WTC11 (cell line): ENCODE results near the gene METRNL.

Source experiments
- FOXJ3 ChIP-seq: sonication (generic); formaldehyde crosslinking; IDR thresholded peaks from 2 replicates; pipeline ENCODE4 v1.9.0; 2021; ENCODE audit warnings: missing genetic modification reagents, mild to moderate bottlenecking, borderline replicate concordance
- JAZF1 ChIP-seq: fragments of 250-450 bp; sonication (Bioruptor Pico); IDR thresholded peaks from 2 replicates; pipeline ENCODE4 v1.9.0; 2021; ENCODE audit warnings: moderate library complexity, mild to moderate bottlenecking, inconsistent platforms
- NR1H2 ChIP-seq: sonication (generic); formaldehyde crosslinking; IDR thresholded peaks from 2 replicates; pipeline ENCODE4 v1.9.0; 2021; ENCODE audit warnings: mild to moderate bottlenecking, moderate library complexity, missing genetic modification reagents
- PRDM15 ChIP-seq: sonication (generic); formaldehyde crosslinking; IDR thresholded peaks from 2 replicates; pipeline ENCODE4 v1.8.0; 2022; ENCODE audit warnings: missing genetic modification reagents
- SP1 ChIP-seq: sonication (generic); formaldehyde crosslinking; conservative IDR thresholded peaks from 2 replicates; pipeline ENCODE4 v1.8.1; 2022; ENCODE audit warnings: missing genetic modification reagents
- ZBTB43 ChIP-seq: sonication (generic); formaldehyde crosslinking; IDR thresholded peaks from 2 replicates; pipeline ENCODE4 v1.8.1; 2023; ENCODE audit warnings: mild to moderate bottlenecking, missing genetic modification reagents
- ZNF121 ChIP-seq: sonication (generic); formaldehyde crosslinking; IDR thresholded peaks from 2 replicates; pipeline ENCODE4 v1.8.0; 2023; ENCODE audit warnings: missing genetic modification reagents
- ZNF263 ChIP-seq: sonication (generic); formaldehyde crosslinking; IDR thresholded peaks from 2 replicates; pipeline ENCODE4 v1.8.1; 2022; ENCODE audit warnings: low read depth, mild to moderate bottlenecking, moderate library complexity, missing genetic modification reagents
- TF ChIP-seq, protein P1 (sequence below): fragments of 200-600 bp; IDR thresholded peaks from 2 replicates; pipeline ENCODE4 v1.8.0; 2022; ENCODE audit warnings: antibody characterized with exemption
- TF ChIP-seq, protein P2 (sequence below): sonication (generic); formaldehyde crosslinking; IDR thresholded peaks from 2 replicates; pipeline ENCODE4 v1.8.1; 2023; ENCODE audit warnings: mild to moderate bottlenecking, missing genetic modification reagents, moderate library complexity
- TF ChIP-seq, protein P3 (sequence below): sonication (generic); formaldehyde crosslinking; IDR thresholded peaks from 2 replicates; pipeline ENCODE4 v1.8.0; 2022; ENCODE audit warnings: mild to moderate bottlenecking, missing genetic modification reagents
- TF ChIP-seq, protein P4 (sequence below): sonication (generic); formaldehyde crosslinking; IDR thresholded peaks from 2 replicates; pipeline ENCODE4 v1.8.1; 2022; ENCODE audit warnings: mild to moderate bottlenecking, moderate library complexity, missing genetic modification reagents

DNA sequence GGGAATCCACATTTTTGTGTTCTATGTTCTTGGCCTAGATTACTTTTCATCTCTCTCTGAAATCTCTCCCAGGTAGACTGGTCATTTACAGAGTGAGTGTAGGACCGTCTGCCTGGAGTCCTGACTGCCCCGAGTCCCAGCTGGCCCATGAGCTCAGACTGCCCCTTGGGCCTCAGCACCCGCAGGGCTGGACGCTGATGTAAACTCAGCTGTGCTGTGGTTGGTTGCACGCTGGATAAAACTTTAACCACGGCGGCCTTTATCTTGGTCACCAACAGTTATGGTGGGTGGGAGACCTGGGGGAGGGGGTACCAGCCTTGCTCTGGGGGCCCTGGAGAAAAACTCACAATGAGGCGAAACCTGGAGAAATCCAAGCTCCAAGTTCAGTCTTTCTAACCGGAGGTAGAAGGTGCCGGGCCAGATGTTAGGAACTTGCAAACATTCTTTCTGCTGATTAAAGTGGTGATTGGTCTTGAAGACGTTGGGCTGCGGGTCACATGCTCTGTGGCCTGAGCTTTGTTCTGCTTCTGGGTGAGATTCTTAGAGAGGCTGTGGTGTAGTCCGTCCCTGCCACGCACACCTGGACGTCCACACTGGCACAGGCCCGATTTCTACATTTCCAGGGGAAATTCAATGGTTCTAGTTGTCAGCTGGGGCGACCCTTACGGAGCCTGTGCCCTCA, 6.9 kb downstream of the METRNL start:
- TF ChIP-seq, protein P1, sequence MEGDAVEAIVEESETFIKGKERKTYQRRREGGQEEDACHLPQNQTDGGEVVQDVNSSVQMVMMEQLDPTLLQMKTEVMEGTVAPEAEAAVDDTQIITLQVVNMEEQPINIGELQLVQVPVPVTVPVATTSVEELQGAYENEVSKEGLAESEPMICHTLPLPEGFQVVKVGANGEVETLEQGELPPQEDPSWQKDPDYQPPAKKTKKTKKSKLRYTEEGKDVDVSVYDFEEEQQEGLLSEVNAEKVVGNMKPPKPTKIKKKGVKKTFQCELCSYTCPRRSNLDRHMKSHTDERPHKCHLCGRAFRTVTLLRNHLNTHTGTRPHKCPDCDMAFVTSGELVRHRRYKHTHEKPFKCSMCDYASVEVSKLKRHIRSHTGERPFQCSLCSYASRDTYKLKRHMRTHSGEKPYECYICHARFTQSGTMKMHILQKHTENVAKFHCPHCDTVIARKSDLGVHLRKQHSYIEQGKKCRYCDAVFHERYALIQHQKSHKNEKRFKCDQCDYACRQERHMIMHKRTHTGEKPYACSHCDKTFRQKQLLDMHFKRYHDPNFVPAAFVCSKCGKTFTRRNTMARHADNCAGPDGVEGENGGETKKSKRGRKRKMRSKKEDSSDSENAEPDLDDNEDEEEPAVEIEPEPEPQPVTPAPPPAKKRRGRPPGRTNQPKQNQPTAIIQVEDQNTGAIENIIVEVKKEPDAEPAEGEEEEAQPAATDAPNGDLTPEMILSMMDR, result no peak
- TF ChIP-seq, protein P2, sequence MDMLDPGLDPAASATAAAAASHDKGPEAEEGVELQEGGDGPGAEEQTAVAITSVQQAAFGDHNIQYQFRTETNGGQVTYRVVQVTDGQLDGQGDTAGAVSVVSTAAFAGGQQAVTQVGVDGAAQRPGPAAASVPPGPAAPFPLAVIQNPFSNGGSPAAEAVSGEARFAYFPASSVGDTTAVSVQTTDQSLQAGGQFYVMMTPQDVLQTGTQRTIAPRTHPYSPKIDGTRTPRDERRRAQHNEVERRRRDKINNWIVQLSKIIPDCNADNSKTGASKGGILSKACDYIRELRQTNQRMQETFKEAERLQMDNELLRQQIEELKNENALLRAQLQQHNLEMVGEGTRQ (CRISPR knock-in tag), result no peak
- TF ChIP-seq NR1H2 (CRISPR knock-in tag) (no peak), ZNF121 (no peak), PRDM15 (no peak), ZNF263 (CRISPR knock-in tag) (no peak), SP1 (CRISPR knock-in tag) (no peak), JAZF1 (CRISPR knock-in tag) (no peak), FOXJ3 (CRISPR knock-in tag) (no peak), ZBTB43 (no peak)
- TF ChIP-seq, protein P3, sequence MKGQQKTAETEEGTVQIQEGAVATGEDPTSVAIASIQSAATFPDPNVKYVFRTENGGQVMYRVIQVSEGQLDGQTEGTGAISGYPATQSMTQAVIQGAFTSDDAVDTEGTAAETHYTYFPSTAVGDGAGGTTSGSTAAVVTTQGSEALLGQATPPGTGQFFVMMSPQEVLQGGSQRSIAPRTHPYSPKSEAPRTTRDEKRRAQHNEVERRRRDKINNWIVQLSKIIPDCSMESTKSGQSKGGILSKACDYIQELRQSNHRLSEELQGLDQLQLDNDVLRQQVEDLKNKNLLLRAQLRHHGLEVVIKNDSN (CRISPR knock-in tag), result no peak
- TF ChIP-seq, protein P4, sequence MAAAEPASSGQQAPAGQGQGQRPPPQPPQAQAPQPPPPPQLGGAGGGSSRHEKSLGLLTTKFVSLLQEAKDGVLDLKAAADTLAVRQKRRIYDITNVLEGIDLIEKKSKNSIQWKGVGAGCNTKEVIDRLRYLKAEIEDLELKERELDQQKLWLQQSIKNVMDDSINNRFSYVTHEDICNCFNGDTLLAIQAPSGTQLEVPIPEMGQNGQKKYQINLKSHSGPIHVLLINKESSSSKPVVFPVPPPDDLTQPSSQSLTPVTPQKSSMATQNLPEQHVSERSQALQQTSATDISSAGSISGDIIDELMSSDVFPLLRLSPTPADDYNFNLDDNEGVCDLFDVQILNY (CRISPR knock-in tag), result no peak
